Measurements from ENCODE around the gene BMPR1B.

The BMPR1B gene

DNA sequence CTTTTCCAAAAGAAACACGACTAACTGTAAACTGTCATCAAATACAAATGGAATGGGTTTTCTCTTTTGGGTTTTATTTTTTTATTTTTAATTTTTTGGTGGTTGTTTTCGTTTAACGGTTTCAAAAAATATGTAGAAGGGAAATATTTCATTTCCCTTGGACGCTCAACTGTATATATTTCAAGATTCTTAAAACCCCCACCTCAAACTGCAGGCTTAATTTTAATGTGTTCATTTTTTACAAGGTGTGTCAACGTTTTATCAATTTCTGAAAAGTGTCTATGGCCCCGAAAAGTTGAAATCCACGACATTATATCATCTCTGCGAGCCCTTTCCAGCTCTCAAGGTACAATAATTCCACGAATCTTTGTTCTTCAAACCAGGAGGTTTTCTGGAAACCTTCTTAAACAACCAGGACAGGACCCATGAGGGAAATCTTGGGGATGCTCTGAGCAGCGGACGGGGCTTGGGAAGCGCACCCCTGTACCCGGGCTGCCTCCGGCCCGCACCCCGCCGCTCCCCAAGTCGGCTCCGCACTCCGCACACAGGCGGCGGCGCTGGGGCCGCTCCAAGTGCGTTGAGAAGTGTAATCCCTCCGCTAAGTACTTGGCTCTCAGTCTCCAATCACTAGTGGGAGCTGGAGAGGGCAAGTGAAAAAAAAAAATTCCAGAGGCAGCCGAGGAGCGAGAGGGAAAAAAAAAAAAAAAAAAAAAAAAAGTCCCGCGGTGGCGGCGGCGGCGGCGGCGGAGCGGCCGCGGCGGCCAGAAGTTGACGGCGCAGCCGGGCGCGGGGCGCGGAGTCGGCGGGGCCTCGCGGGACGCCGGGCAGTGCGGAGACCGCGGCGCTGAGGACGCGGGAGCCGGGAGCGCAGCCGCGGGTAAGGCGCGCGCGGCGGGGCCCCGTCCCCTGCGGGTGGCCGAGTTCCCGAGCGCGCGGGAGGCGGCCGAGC lies at the start of gene BMPR1B:
BMPR1B (plus strand) TSS at position 764 of the 949 bp plus-strand sequence. CDS start 346,470 bp downstream, outside the sequence.
- DNase-seq = no peak

DNA sequence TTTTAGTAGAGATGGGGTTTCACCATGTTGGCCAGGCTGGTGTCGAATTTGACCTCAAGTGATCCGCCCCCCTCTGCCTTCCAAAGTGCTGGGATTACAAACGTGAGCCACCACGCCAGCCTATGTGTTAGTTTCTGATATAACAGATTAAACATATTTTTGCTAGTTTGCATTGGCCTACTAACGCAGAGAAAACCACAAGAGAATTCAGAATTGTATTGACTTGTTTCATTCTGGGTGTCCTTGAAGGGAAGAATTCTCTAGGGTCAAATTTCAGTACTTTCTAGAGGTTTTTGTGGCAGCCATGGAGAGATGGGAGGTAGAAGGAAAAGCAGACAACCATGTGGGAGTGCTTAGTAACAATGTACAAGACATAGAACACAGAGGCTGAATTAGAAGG lies 46.1 kb upstream of the BMPR1B start:
- no peak for DNase-seq

DNA sequence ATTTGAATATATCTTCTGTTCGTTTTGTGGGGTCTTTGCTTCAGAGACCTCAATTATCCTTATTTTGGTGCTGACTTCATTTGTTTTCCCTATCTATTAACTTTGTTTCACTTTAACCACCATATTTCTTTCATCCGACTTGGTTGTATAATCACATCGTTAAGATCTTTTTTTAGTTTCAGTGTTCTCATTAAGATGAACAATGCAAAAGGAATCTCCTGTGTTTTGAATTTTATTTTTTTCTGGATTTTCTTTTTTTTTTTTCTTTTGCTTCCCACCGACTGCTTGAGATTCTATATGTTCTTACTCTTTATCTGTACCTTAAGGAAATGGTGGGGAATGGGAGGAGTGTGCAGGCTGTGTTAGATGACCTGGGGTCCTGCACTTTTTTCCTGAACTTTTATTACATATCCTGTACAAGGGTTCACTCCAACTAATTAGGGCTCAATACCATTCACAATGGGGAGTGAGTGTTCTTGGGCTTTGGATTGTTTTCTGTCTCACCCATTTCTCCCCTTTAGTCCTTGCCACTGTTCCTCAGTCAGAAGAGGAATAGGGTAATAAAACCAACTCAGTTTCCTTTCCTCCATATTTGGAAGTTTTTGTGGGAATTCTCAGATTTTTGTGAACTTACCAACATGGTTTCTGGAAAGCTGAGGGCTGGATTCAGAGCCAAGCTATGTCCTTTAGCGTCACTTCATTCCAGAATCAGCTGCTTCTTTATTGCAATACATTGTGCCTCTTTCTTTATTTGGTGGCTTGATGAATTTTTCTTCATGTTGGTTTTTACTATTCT lies 43.2 kb upstream of the BMPR1B start:
- no peak for DNase-seq

DNA sequence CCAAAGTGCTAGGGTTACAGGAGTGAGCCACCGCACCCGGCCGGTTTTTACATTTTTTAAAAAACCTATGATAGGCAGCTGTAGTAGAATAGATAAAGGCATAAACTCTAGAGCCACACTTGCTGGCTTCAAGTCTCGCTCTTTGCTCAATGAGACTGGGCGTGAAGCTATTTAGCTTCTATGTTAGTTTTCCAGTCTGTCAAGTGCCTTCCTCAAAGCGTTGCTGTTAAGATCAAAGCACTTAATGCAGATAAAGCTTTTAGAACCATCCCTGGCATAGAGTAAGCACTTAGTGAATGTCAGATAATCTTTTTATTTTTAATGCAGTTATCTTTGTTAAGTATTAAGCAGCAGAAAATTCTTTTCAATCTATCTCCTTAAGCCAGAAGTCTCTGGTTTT lies 42.0 kb upstream of the BMPR1B start:
- no peak for DNase-seq

DNA sequence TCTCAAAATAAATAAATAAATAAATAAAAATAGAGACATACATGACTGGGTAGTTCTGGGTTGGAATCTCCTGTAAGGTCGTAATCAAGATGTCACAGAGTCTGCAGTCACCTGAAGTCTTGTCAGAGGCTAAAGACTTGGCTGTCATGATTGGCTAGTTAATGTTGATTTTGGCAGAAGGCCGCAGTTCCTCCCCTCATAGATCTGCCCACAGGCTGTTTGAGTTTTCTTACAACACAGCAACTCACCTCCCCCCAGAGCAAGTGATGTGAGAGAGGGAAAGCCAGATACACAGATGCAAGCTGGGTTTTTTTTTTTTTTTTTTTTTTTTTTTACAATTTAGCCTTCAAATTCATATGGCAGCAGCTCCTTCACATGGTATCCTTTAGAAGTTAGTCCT lies 36.4 kb upstream of the BMPR1B start:
- no peak for DNase-seq

DNA sequence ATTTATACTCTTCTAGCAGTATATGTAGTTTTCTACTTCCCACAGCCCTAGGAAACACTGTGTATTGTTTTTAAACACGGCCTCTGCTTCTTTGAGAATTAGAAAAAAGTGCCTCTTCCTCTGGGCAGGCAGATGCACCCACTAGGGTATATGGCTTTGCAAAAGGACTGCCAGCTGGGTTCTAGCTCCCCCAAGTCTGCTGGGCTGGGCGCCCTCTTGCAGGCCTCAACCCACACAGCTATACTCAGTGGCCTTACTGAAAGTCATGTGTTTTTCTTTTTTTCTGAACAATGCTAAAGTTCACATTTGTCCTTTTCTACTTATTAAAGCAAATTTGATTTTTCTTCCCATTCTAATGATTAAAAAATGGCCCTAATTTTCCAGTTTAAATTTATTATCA lies 35.5 kb upstream of the BMPR1B start:
- no peak for DNase-seq

DNA sequence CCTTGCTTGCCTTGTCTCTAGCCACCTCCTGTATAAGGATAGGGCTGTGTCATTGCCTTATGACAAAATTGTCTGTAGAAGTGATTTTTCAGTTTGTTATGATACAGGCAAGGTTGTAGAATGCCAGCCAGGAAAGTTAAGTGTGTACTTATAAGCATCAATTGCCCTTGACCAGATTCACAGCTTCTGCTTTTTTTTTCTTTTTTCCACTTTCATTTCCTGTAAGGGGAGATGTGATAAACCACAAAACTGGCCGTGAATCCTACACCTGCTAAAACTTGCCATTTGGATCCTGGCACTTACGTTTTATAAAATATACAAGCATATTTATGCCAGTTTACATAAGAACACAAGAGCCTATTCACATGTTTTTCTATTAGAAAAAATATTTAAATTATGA lies 35.0 kb upstream of the BMPR1B start:
- DNase-seq = no peak

DNA sequence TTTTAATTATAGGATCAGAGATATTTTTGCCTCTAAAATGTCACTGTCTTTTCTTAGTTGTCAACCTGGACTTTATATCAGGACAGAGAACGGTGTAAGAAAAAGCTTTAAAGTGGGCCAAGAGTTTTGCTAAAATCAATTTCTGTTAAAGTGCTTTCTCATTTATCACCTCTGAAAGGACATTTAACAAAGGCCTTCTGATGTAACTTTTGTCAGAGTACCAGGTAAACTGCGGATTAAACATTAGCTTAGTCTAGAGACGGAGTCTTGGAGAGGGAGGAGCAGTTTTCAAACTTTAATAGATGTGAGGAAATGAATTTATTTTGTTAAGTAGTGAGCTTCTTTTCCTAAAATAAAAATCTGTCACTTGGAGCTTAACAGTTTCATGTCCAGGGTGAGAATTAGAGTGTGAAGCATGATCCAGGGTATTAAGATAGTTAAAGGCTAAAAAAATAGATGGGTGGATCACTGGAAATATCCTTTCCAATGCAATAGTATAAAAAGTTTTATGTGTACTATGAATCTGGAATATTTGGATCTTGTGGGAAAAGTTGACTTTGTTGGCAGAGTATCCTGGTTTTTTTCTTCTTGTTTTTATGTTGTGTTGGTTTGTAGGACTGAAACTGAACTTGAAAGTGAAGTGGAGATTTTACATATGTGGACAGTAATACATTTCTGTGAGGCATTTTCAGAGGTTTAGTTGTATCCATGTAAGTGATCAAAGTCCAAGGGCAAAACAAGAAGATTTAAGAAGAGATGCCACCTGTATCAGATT lies 33.6 kb upstream of the BMPR1B start:
- no peak for DNase-seq

DNA sequence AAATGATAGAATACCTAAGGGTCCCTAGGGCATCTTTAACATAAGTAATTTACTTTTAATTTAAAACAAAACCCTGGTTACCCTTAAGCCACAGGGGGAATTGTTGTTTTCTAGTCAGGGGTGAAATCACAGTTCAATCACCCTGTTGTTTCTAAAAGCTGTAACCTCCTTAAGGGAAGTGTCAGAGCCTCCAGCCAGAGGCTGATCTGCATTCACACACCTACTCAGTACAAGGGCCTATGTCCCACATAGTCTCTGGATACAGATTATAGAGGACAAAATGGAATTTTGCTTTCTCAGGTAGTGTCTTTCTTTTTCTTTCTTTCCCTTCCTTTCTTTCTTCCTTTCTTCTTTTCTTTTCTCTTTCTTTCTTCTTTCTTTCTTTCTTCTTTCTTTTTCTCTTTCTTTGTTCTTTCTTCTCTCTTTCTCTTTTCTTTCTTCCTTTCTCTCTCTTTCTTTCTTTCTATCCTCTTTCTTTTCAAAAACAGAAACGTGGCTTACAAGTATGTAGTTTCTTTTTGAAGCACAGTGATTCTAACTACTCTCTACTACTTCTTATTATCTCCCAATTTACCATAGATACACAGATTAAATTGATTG lies 31.1 kb upstream of the BMPR1B start:
- DNase-seq = no peak

DNA sequence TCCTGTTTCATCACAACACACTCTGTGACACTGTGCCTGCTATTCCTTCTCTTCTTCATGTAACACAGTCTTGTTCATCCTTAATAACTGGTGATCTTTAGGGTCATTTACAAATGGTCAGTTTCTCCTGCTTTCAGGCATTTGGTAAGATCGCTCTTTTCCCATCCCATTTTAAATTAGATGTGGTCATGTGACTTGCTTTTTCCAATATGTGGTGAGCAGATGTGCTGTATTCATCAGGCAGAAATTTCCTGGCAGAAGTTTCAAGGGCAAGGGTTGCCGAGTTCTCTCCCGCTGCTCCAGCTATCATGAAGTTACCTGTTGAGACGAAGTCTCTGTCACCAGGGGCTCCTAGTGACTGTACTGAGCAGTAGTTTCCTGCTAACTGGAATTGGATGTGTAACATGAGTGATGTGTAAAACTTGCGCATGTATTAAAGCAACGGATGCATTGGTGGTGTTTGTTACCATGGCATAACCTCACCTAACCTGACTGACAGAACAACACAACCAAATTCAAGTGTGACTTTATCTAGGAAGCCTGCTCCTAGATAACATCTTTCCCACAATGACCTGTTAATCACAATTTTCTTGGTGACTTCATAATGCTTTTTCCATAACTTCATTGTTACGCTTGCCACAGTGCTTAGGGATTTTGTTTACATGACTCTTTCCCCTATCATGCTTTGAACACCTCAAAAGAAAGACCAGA lies 29.5 kb upstream of the BMPR1B start:
- no peak for DNase-seq

DNA sequence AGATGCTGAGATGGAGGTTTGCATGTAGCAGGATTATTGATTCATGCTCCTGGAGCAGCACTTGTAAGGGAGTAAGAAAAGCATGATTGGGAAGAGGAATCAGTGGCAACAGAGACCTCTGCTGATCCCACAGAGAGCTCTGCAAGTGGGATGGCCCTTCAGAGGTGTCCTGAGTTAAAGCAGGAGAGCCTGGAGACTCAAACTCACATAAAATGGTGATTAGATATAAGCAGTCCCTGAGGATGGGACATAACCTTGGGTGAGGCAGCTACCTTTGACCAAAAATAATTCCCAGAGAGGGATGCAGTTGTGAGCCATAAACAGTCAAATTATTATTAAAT lies 25.4 kb upstream of the BMPR1B start:
- no peak for DNase-seq

DNA sequence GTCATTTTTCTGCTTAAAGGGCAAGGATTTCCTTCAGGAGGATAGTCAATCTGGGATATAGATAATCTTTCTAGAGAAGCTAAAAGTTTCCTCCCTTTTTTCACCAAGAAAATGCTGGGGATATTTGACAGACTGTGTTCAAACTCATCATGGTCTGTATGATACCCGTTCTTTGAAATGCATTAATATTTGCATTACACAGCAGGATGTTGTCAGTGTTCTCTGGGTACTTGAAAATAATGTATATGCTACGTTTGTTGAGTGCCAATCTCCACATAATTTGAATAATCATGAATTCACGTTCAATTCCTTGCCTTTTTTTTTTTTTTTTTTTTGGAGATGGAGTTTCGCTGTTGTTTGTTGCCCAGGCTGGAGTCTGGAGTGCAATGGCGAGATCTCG lies 18.0 kb upstream of the BMPR1B start:
- DNase-seq = no peak

DNA sequence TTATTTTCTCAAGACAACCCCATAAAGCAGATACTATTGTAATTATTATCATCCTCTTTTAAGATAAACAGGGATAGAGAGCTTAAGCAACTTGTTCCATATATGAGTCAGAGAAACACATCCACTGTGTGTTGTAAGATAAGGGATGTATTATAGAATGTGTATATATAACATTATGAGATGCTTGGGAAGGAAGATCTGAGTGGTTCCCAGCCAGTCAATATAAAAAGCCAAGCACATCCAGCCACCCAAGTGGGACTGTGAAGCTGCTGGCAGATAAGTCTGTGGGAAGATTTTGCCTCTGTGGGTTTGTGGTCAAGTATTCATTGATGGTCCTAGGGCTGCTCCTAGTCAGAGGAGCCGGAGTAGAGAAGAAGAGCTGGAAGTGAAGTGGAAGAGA lies 16.5 kb upstream of the BMPR1B start:
- no peak for DNase-seq

DNA sequence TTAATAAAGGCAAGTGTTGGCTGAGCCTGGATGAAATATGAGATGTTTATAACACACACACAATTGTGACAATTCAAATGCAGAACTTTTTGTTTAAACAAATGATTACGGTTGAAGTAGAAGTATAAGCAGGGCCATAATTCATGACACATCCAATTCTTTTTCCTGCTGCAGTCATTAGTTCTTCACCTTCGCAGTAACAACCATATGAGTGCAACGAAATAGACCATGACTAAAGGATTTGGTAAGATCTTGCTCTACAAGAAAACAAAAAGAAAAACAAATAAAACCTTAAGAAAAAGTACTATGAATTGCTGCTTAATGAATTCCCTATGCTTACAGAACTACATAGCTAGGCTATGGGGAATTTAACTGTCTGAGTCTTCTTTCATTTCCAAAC lies 13.9 kb upstream of the BMPR1B start:
- DNase-seq = no peak

DNA sequence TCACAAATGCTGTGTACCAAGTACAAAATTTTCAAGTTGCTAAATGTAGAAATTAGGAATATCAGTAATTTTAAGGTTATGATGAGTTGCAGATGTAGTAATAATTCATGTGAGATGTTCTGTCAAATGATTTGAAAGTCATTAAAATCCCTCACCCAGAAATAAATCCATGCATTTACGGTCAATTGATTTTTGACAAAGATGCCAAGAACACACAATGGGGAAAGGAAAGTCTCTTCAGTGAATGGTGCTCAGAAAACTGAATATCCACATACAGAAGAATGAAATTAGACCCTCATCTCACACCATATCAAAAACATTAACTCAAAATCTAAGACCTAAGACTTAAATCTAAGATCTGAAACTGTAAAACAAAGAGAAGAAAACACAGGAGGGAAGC lies 12.9 kb upstream of the BMPR1B start:
- DNase-seq = no peak

DNA sequence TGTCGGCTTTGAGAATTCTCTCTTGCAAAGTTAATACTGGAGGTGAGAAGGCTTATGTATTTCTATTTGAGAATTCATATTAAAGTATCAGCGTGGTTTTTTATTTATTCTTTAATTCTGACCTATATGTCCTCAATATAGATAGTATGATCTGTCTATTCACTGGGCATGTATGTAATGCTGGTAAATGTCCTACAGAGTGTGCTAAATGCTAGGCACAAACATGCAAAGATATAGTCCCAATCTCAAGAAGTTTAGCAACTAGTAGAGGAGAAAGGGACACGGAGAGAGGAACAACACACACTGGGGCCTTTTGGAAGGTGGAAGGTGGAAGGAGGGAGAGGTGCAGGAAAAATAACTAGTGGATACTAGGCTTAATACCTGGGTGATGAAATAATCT lies 11.0 kb upstream of the BMPR1B start:
- no peak for DNase-seq

DNA sequence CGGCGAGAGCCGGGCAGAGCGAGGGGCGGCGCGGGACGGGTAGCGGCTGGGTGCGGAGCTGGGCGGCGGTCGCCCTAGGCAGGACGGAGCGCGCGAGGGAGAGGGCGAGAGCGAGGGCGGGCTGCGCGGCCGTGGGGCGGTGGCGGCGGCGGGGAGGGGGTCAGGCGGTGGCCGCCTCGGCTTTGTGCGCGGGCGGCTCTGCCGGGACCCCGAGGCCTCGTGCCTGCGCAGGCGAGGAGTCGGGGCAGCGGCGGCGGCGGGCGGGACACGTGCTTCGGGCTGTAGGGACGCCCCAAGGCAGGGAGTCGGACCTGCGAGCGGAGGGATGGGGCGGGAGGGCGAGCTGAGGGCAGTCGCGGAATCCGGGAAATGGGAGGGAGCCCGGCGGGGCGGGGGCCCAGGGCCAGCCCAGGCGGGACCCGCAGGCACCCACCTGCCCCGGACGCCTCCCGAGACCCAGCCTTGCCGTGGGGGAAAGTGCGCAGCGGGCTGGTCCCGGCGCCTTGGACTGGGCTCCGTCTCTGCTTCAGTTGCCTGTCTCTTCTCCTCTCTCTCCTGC lies 465 bp downstream of the BMPR1B start:
- no peak for DNase-seq

DNA sequence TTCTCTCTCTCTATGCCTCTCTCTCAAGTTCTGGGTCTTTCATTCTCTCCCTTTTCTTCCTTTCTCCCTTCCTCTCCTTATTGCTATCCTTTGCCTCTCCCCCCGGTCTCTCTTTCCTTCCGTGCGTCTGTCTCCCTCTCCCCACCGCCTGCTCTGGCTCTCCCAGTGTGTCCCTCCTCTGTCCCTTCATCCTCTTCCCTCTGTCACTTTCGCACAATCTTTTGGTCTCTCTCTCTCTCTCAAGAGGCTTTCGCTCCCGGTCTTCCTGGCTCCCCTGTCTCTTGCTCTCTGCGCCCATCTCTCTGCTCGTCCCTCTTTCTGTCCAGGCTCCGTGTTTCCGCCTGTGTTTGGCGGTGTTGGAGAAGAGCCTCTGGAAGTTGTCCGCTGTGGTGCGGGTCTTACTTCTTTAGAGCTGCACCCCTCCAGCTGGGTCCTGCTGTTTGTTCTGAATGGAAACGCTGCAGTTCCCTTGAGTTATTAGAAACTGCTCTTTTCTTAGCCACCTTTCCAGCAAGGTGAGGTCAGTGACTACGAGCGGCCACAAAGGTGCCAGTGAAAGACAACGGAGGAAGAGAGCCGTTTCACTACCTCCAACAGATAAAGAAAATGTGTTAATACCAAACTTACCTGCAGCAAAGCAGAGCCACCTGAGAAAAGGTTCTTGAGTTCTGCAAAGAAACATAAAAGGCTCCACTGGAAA lies 1.1 kb downstream of the BMPR1B start:
- DNase-seq = no peak

DNA sequence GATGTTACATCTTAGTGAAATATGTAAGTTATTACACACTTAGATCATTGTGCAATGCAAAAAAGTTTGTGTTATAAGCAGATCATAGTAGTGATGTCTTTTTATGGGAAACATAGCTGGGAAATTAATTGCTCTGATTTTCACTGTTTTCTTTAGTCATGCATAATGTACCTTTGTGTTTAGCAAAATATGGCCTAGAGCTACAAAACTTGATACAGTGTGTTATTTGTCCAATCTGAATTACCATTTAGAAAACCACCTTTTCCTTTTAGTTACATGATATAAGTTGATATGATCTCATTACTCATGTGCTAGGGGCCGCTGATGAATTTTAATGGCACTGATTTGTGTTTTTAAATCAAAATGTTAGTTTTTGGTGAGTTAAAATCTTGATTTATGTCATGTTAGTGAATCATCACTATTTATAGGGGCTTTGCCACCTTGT lies 2.0 kb downstream of the BMPR1B start:
- DNase-seq = no peak

DNA sequence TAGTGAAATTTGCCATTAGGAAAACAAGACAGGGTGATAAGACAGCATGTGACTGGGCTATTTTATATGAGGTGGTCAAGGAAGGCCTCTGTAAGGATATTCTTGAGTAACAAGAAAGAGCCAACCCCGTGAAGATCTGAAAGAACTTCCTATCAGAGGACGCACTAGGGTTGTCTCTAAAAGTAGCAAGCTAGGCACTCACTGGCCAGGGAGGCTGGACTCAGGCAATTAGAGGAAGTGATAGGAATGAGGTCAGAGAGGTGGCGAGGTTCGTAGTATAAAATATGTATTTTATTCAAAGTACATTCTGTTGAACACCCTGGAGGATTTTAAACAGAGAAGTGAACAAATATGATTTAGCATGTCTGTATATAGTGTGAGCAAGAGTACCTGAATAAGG lies 4.6 kb downstream of the BMPR1B start:
- no peak for DNase-seq

DNA sequence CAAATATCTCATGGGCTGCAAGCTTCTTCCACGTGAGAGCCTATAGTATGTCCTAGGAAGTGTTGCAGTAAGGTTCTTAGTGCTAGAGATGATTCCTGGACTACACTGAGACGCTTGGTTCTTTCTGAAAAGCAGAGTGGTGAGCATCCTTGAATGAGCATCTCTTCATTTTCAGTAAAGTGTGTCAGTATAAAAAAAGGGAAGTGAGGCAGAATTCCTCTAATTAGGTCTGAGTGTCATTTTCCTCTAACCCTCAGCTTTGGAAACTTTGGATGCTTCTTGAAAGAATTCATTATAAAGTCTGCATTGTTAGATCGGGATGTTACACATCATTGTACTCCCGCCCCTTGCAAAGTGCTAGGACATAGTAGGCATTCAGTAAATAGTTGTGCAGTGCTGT lies 5.2 kb downstream of the BMPR1B start:
- no peak for DNase-seq

Data from CD4-positive, alpha-beta T cell treated with Interleukin-15 for 1 hour (primary cell).